CD14-positive monocyte (primary cell): ENCODE measurements around the gene ARHGEF19. TPM values are rescaled to one million over a fixed set of nuclear protein-coding genes. Genes with fewer than 3 reads are reported as not detected.
A peak's percentile ranks its signal among the peaks of the same experiment; 100 is the strongest.

Experiments used
- DNase-seq, 3 donors: peaks; one replicate each; pipeline ENCODE4 v3.0.0-alpha.2; 2011 to 2022
- H2AFZ ChIP-seq: 2 replicates; pipeline ENCODE4 v1.6.0; 2012; ENCODE audit warnings: mild to moderate bottlenecking, low read depth, low read length, inconsistent platforms; ENCODE audit not compliant: insufficient read depth, poor library complexity, severe bottlenecking
- H3K27ac ChIP-seq, 2 donors: 1 replicate in 1 of 2; 2 replicates in 1 of 2; pipeline ENCODE4 v1.5.1; 2012 to 2013; ENCODE audit warnings: low read length in 2 of 2, control low read depth in 1 of 2, inconsistent platforms in 1 of 2, low read depth in 1 of 2, mild to moderate bottlenecking in 1 of 2
- H3K27me3 ChIP-seq, 2 donors: one replicate each; pipeline versions ENCODE4 v1.6.0 to v1.6.1; 2011 to 2013; ENCODE audit warnings: low read length in 2 of 2; ENCODE audit not compliant: control insufficient read depth in 2 of 2, insufficient read depth in 2 of 2
- H3K36me3 ChIP-seq, 2 donors: replicated peaks in 1 of 2; 1 replicate in 1 of 2; 2 replicates in 1 of 2; pipeline versions ENCODE4 v1.5.1 to v1.6.1; 2012 to 2013; ENCODE audit warnings: low read length in 2 of 2, control low read depth in 1 of 2, inconsistent platforms in 1 of 2, mild to moderate bottlenecking in 1 of 2; ENCODE audit not compliant: insufficient read depth in 2 of 2, control insufficient read depth in 1 of 2
- H3K4me1 ChIP-seq, 2 donors: 1 replicate in 1 of 2; 2 replicates in 1 of 2; pipeline versions ENCODE4 v1.5.1 to v1.6.1; 2012 to 2013; ENCODE audit warnings: low read length in 2 of 2, control low read depth in 1 of 2, inconsistent platforms in 1 of 2, mild to moderate bottlenecking in 1 of 2, moderate library complexity in 1 of 2; ENCODE audit not compliant: insufficient read depth in 2 of 2, control insufficient read depth in 1 of 2
- H3K4me2 ChIP-seq: replicated peaks from 2 replicates; pipeline ENCODE3; 2012; ENCODE audit warnings: low read length, moderate library complexity, mild to moderate bottlenecking; ENCODE audit not compliant: poor library complexity, severe bottlenecking; ENCODE audit errors: extremely low read depth
- H3K4me3 ChIP-seq, 3 experiments: fragments of 200-600 bp in 1 of 3; sonication (generic) in 1 of 3; replicated peaks in 1 of 3; 1 replicate in 2 of 3; 2 replicates in 1 of 3; pipeline ENCODE4 v1.5.1; 2011 to 2013; ENCODE audit warnings: low read length in 3 of 3, mild to moderate bottlenecking in 3 of 3, control low read depth in 2 of 3, low read depth in 2 of 3, inconsistent platforms in 1 of 3, moderate library complexity in 1 of 3
- H3K79me2 ChIP-seq: 2 replicates; pipeline ENCODE4 v1.6.0; 2012; ENCODE audit warnings: mild to moderate bottlenecking, control low read depth, inconsistent platforms, low read length, moderate library complexity; ENCODE audit not compliant: insufficient read depth
- H3K9ac ChIP-seq: 2 replicates; pipeline ENCODE4 v1.6.0; 2017; ENCODE audit warnings: low read length, mild to moderate bottlenecking; ENCODE audit not compliant: insufficient read depth, poor library complexity, severe bottlenecking
- H3K9me3 ChIP-seq, 2 donors: replicated peaks in 1 of 2; 1 replicate in 1 of 2; 2 replicates in 1 of 2; pipeline versions ENCODE4 v1.5.1 to v1.6.1; 2012 to 2013; ENCODE audit warnings: low read length in 2 of 2, control low read depth in 1 of 2; ENCODE audit not compliant: control insufficient read depth in 1 of 2, insufficient read depth in 1 of 2
- H4K20me1 ChIP-seq: 2 replicates; pipeline ENCODE4 v1.6.0; 2012; ENCODE audit warnings: mild to moderate bottlenecking, low read length, control low read depth, moderate library complexity; ENCODE audit not compliant: insufficient read depth
- H3K27ac Mint-ChIP-seq, 7 donors: one replicate each; pipeline ENCODE4 v1.8.0; 2020; ENCODE audit warnings: mild to moderate bottlenecking in 7 of 7, mixed read lengths in 7 of 7, moderate library complexity in 6 of 7, inconsistent platforms in 2 of 7
- H3K27me3 Mint-ChIP-seq, 3 donors: one replicate each; pipeline ENCODE4 v1.8.0; 2021 to 2022; ENCODE audit warnings: low read depth in 3 of 3, mild to moderate bottlenecking in 3 of 3, mixed read lengths in 3 of 3, moderate library complexity in 3 of 3, inconsistent platforms in 1 of 3
- H3K36me3 Mint-ChIP-seq, 2 donors: one replicate each; pipeline ENCODE4 v1.8.0; 2020; ENCODE audit warnings: mixed read lengths in 2 of 2, inconsistent platforms in 1 of 2, mild to moderate bottlenecking in 1 of 2
- H3K4me1 Mint-ChIP-seq: one replicate; pipeline ENCODE4 v1.8.0; 2020; ENCODE audit warnings: mild to moderate bottlenecking, mixed read lengths
- H3K4me3 Mint-ChIP-seq, 2 donors: one replicate each; pipeline ENCODE4 v1.8.0; 2020; ENCODE audit warnings: mild to moderate bottlenecking in 2 of 2, mixed read lengths in 2 of 2, moderate library complexity in 1 of 2
- H3K9me3 Mint-ChIP-seq, 7 donors: one replicate each; pipeline ENCODE4 v1.8.0; 2020 to 2022; ENCODE audit warnings: mixed read lengths in 7 of 7, mild to moderate bottlenecking in 6 of 7, moderate library complexity in 6 of 7, inconsistent platforms in 2 of 7
- CTCF ChIP-seq: fragments of 200-600 bp; IDR thresholded peaks from one replicate; pipeline ENCODE4 v1.8.0; 2022; ENCODE audit warnings: antibody characterized with exemption, mild to moderate bottlenecking
- WGBS: methylation state at CpG from one replicate; pipeline ENCODE4 v1.1.5; 2013; ENCODE audit warnings: missing lambda C conversion rate; ENCODE audit not compliant: insufficient coverage; 5-methylcytosine and 5-hydroxymethylcytosine counted together
- intact Hi-C, 2 donors: fragments of 100-400 bp; cut with micrococcal nuclease; formaldehyde crosslinking; loops; one replicate each; pipeline versions ENCODE4 v1.15.0 to v1.15.1; 2023
- polyA plus RNA-seq, 3 donors: library from polyadenylated mRNA; depleted of rRNA in 1 of 3; unstranded in 2 of 3; stranded (reverse) in 1 of 3; fragments of 300-500 nt in 2 of 3; fragments of >200 nt in 1 of 3; fragmentation: Illumina TruSeq in 2 of 3; gene quantifications; 1 replicate in 2 of 3; 2 replicates in 1 of 3; pipeline ENCODE4 v1.2.3, GENCODE V29; 2012 to 2021

Gene ARHGEF19
- polyA plus RNA-seq, 3 donors, result 2.2 to 7.9 (median 2.3) TPM

- H3K36me3 ChIP-seq, result no peaks in the 10 kb centered on the region
- H3K79me2 ChIP-seq, result no peaks in the 10 kb centered on the region
- peaks cover 0 to 3% of the 10 kb centered on the region in 2 donors for H3K36me3 Mint-ChIP-seq
- peaks cover 2 to 9% (median 6%) of the 10 kb centered on the region in 7 donors for H3K9me3 Mint-ChIP-seq
- peaks cover 9 to 15% of the 10 kb centered on the region in 2 donors for H3K4me1 ChIP-seq
- no peak for DNase-seq
- WGBS, result 100% methylated on average over 1 of the region's 1 CpG
- peaks cover 0 to 15% of the 10 kb centered on the region in 2 donors for H3K27me3 ChIP-seq
- intact Hi-C loops, result no loop called here
- no peak overlapping the region for H3K27ac ChIP-seq
- no peak overlapping the region for H3K4me3 ChIP-seq
- peaks cover 15 to 23% (median 18%) of the 10 kb centered on the region in 3 donors for H3K27me3 Mint-ChIP-seq
- H3K9me3 ChIP-seq, result peaks cover 6 to 8% of the 10 kb centered on the region in 2 donors
- peaks cover 22% of the 10 kb centered on the region for H3K4me1 Mint-ChIP-seq
- H3K4me2 ChIP-seq, result no peak overlapping the region
- H3K27ac Mint-ChIP-seq, result no peak overlapping the region
- no peak overlapping the region for H2AFZ ChIP-seq
- TF ChIP-seq CTCF, result no peak
- no peak overlapping the region for H3K4me3 Mint-ChIP-seq
- no peak overlapping the region for H3K9ac ChIP-seq
- no peaks in the 10 kb centered on the region for H4K20me1 ChIP-seq
Observed at GRCh38 chr1:16221499-16221898, 9.0 kb upstream of the ARHGEF19 start.

GRCh38 chr1:16219968-16220500 lies 7.6 kb upstream of the ARHGEF19 start:
- H3K4me3 ChIP-seq, result no peak overlapping the region
- H3K27me3 ChIP-seq, result peaks cover 0 to 4% of the 10 kb centered on the region in 2 donors
- Mint-ChIP-seq H3K4me1 (peaks cover 29% of the 10 kb centered on the region), H3K36me3 (no peaks in the 10 kb centered on the region), H3K9me3 (peaks cover 0 to 3% (median 0%) of the 10 kb centered on the region in 7 donors), H3K4me3 (no peak overlapping the region), H3K27ac (peak overlapping the region in 1 of 7 donors; percentile 46), H3K27me3 (peaks cover 7 to 16% (median 16%) of the 10 kb centered on the region in 3 donors)
- DNase-seq, result no peak
- H3K79me2 ChIP-seq, result no peaks in the 10 kb centered on the region
- no peak overlapping the region for H3K9ac ChIP-seq
- H3K36me3 ChIP-seq, result no peaks in the 10 kb centered on the region
- H4K20me1 ChIP-seq, result no peaks in the 10 kb centered on the region
- peak overlapping the region; percentile 61 for H2AFZ ChIP-seq
- no peak overlapping the region for H3K4me2 ChIP-seq
- 96% methylated on average over 3 of the region's 4 CpGs for WGBS
- H3K27ac ChIP-seq, result no peak overlapping the region
- intact Hi-C loops, result loop anchor here in 1 of 2 donors (2.0 kb wide), 1 partner anchor 15 kb away; no protein-coding TSS in a partner anchor
- no peaks in the 10 kb centered on the region for H3K9me3 ChIP-seq
- peaks cover 16 to 23% of the 10 kb centered on the region in 2 donors for H3K4me1 ChIP-seq
- TF ChIP-seq CTCF, result no peak
